HepG2 (cell line): ENCODE results near the gene SLC31A2. TPM values are rescaled to one million over a fixed set of nuclear protein-coding genes. Genes with fewer than 3 reads are reported as not detected.

Experiments used
- ARNT ChIP-seq: fragments of 450-650 bp; IDR thresholded peaks from 2 replicates; pipeline ENCODE4 v1.6.1; 2017
- FOXK2 ChIP-seq: fragments of 450-650 bp; IDR thresholded peaks from 2 replicates; pipeline ENCODE4 v1.6.1; 2016
- GATAD1 ChIP-seq: IDR thresholded peaks from 2 replicates; pipeline ENCODE4 v1.6.1; 2016; ENCODE audit warnings: missing genetic modification reagents, missing compliant biosample characterization
- MAZ ChIP-seq, 2 experiments: sonication (generic) in 1 of 2; formaldehyde crosslinking in 1 of 2; IDR thresholded peaks; 2 replicates each; pipeline versions ENCODE4 v1.5.0 to v1.6.1; 2012 to 2020; ENCODE audit warnings: low read depth in 2 of 2, mild to moderate bottlenecking in 2 of 2, borderline replicate concordance in 1 of 2, improper control_type of control experiment in 1 of 2, low read length in 1 of 2, missing genetic modification reagents in 1 of 2, moderate library complexity in 1 of 2
- NCOR1 ChIP-seq: fragments of 200-600 bp; sonication (generic); IDR thresholded peaks from 2 replicates; pipeline ENCODE4 v1.7.0; 2017; ENCODE audit warnings: antibody characterized with exemption, low read length, borderline replicate concordance
- SALL2 ChIP-seq: sonication (generic); formaldehyde crosslinking; IDR thresholded peaks from 2 replicates; pipeline ENCODE4 v1.8.1; 2023; ENCODE audit warnings: mild to moderate bottlenecking, missing genetic modification reagents, inconsistent platforms
- SOX5 ChIP-seq: IDR thresholded peaks from 2 replicates; pipeline ENCODE4 v1.6.1; 2016; ENCODE audit warnings: borderline replicate concordance
- TSC22D2 ChIP-seq: sonication (generic); formaldehyde crosslinking; IDR thresholded peaks from 2 replicates; pipeline ENCODE4 v1.5.1; 2020; ENCODE audit warnings: missing genetic modification reagents, mild to moderate bottlenecking, borderline replicate concordance
- ZNF430 ChIP-seq: sonication (generic); formaldehyde crosslinking; IDR thresholded peaks from 2 replicates; pipeline ENCODE4 v1.9.0; 2021; ENCODE audit warnings: mild to moderate bottlenecking, missing genetic modification reagents
- ZNF441 ChIP-seq: sonication (generic); formaldehyde crosslinking; IDR thresholded peaks from 2 replicates; pipeline ENCODE4 v1.7.0; 2021; ENCODE audit warnings: missing genetic modification reagents, borderline replicate concordance
- ZNF546 ChIP-seq: sonication (generic); formaldehyde crosslinking; conservative IDR thresholded peaks from 2 replicates; pipeline ENCODE4 v1.8.1; 2023; ENCODE audit warnings: mild to moderate bottlenecking, missing genetic modification reagents
- polyA plus RNA-seq, 8 experiments: library from polyadenylated mRNA; depleted of rRNA in 3 of 8; stranded (reverse) in 7 of 8; unstranded in 1 of 8; fragments of >200 nt; fragmentation: Illumina TruSeq in 4 of 8; extraction: Trizol in 4 of 8; gene quantifications; 2 replicates each; pipeline versions ENCODE4 v1.2.1 to v1.2.3, GENCODE V29; 2011 to 2016; ENCODE audit warnings: low read depth in 4 of 8, missing spikeins in 1 of 8, mixed read lengths in 1 of 8; ENCODE audit not compliant: insufficient read depth in 1 of 8
- total RNA-seq, 5 experiments: library from RNA; depleted of rRNA; stranded (reverse); fragments of >200 nt; fragmentation: Illumina TruSeq; extraction: Trizol; gene quantifications; 2 replicates each; pipeline ENCODE4 v1.2.3, GENCODE V29; 2016; ENCODE audit warnings: low read depth in 1 of 5
- TF ChIP-seq, protein P1 (sequence below): sonication (generic); formaldehyde crosslinking; IDR thresholded peaks from 2 replicates; pipeline ENCODE4 v1.5.1; 2020; ENCODE audit warnings: missing genetic modification reagents, mild to moderate bottlenecking, borderline replicate concordance
- TF ChIP-seq, protein P2 (sequence below): sonication (generic); formaldehyde crosslinking; IDR thresholded peaks from 2 replicates; pipeline ENCODE4 v1.8.1; 2023; ENCODE audit warnings: missing genetic modification reagents, mild to moderate bottlenecking, borderline replicate concordance
- TF ChIP-seq, protein P3 (sequence below): sonication (generic); formaldehyde crosslinking; IDR thresholded peaks from 2 replicates; pipeline ENCODE4 v1.4.0; 2020; ENCODE audit warnings: mild to moderate bottlenecking, missing genetic modification reagents
- TF ChIP-seq, protein P4 (sequence below): sonication (generic); formaldehyde crosslinking; IDR thresholded peaks from 2 replicates; pipeline ENCODE4 v1.4.0; 2020; ENCODE audit warnings: missing genetic modification reagents
- TF ChIP-seq, protein P5 (sequence below): sonication (generic); formaldehyde crosslinking; conservative IDR thresholded peaks from 2 replicates; pipeline ENCODE4 v1.4.0; 2020; ENCODE audit warnings: missing genetic modification reagents

The SLC31A2 gene
- total and polyA plus RNA-seq, 2 of the 13 experiments (the other 11 are each of a cell fraction or from before 2014, with no cell fraction given): 9.3 to 10.2 TPM

DNA sequence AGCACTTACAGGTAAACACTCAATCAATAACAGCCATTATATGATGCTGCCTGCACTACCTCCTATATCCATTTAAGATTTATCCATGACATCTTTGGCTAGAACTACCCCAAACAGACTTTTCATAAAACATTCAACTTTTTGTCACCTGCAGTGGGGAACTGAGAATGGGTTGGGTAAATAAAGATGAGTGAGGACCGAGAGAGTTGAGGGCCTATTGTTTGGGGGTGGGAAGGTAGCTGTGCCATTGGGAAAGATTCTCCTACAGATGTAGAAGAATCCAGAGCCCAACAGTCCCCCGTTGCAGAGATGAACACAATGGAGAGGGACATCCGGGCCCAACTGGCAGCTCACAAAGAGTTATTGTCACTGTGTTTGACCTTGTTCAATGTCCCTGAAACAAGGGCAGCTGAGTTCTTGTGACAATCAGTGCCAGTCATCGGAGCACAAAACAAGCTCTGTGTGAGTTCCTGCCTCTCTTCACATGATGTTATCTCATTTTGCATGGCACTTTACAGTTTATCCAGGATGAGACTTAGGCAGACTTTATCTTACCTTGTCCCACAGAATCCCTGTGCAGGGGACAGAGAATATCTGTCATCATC is 11.5 kb upstream of the SLC31A2 start (continued):
- TF ChIP-seq FOXK2 (peak; percentile 40; the same call in 1 of the 2 replicates), SOX5 (CRISPR knock-in tag) (peak; percentile 99), ARNT (no peak), MAZ (IDR thresholded peaks at IDR 0.05; ENCODE audit: borderline replicate concordance, low read depth, low read length) (no peak), MAZ (CRISPR knock-in tag; IDR thresholded peaks at IDR 0.05; ENCODE audit: low read depth) (no peak), TSC22D2 (CRISPR knock-in tag) (no peak), SALL2 (CRISPR knock-in tag) (no peak), ZNF441 (CRISPR knock-in tag) (peak; percentile 90), GATAD1 (CRISPR knock-in tag) (peak; percentile 26; the same call in 1 of the 2 replicates), ZNF430 (no peak), NCOR1 (peak; percentile 25; the same call in 1 of the 2 replicates), ZNF546 (CRISPR knock-in tag) (no peak)
- TF ChIP-seq, protein P1, sequence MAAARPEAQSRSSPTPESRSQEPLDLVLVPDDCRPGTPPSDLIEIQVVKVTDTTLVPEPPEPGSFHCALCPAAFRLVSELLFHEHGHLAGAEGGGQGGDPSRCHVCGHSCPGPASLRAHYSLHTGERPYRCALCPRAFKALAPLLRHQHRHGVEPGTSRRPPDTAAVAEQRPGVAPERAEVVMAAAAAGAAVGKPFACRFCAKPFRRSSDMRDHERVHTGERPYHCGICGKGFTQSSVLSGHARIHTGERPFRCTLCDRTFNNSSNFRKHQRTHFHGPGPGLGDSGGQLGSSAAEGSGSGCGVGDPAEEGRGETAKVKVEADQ (CRISPR knock-in tag): no peak
- TF ChIP-seq, protein P2, sequence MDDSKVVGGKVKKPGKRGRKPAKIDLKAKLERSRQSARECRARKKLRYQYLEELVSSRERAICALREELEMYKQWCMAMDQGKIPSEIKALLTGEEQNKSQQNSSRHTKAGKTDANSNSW (CRISPR knock-in tag): no peak
- TF ChIP-seq, protein P3, sequence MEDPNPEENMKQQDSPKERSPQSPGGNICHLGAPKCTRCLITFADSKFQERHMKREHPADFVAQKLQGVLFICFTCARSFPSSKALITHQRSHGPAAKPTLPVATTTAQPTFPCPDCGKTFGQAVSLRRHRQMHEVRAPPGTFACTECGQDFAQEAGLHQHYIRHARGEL (CRISPR knock-in tag): no peak
- TF ChIP-seq, protein P4, sequence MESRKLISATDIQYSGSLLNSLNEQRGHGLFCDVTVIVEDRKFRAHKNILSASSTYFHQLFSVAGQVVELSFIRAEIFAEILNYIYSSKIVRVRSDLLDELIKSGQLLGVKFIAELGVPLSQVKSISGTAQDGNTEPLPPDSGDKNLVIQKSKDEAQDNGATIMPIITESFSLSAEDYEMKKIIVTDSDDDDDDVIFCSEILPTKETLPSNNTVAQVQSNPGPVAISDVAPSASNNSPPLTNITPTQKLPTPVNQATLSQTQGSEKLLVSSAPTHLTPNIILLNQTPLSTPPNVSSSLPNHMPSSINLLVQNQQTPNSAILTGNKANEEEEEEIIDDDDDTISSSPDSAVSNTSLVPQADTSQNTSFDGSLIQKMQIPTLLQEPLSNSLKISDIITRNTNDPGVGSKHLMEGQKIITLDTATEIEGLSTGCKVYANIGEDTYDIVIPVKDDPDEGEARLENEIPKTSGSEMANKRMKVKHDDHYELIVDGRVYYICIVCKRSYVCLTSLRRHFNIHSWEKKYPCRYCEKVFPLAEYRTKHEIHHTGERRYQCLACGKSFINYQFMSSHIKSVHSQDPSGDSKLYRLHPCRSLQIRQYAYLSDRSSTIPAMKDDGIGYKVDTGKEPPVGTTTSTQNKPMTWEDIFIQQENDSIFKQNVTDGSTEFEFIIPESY (CRISPR knock-in tag): 0 out of 2 replicates have a peak, but pooled peaks have one; percentile 29
- TF ChIP-seq, protein P5, sequence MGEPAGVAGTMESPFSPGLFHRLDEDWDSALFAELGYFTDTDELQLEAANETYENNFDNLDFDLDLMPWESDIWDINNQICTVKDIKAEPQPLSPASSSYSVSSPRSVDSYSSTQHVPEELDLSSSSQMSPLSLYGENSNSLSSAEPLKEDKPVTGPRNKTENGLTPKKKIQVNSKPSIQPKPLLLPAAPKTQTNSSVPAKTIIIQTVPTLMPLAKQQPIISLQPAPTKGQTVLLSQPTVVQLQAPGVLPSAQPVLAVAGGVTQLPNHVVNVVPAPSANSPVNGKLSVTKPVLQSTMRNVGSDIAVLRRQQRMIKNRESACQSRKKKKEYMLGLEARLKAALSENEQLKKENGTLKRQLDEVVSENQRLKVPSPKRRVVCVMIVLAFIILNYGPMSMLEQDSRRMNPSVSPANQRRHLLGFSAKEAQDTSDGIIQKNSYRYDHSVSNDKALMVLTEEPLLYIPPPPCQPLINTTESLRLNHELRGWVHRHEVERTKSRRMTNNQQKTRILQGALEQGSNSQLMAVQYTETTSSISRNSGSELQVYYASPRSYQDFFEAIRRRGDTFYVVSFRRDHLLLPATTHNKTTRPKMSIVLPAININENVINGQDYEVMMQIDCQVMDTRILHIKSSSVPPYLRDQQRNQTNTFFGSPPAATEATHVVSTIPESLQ: no peak
